ENCODE results near the gene ADAMTS2.

DNA sequence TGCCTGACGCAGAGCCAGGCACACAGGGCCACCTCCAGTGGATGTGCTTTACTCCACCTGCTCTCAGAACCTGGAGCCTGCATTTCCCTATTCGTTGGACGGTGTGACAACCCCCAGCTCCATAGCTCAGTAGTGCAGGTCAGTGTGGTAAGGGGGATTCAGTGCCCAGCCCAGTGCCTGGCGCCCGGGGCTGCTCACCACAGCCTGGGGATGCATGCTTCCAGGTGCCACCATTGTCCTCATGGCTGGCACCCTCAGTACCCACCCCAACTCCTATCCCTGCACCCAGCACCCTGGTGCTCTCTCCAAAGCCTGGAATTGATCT is 32.8 kb upstream of the ADAMTS2 start:
- TF ChIP-seq CTCF (IDR thresholded peaks at IDR 0.05; ENCODE audit: insufficient read depth, low read length, poor library complexity, severe bottlenecking) = no peak
- TF ChIP-seq EZH2phosphoT487 (conservative IDR thresholded peaks at IDR 0.05; ENCODE audit: low read length) = no peak
